Heart left ventricle (tissue), 16 donors: Measurements from ENCODE around the gene ARFIP1. TPM values are rescaled to one million over a fixed set of nuclear protein-coding genes. Genes with fewer than 3 reads are reported as not detected.

Source experiments
- ATAC-seq, 4 donors: fragments of 200-7000 bp; cut with Tn5 transposase; one replicate each; pipeline ENCODE4 v1.9.1; 2020 to 2022; ENCODE audit warnings: moderate library complexity in 4 of 4, mild to moderate bottlenecking in 3 of 4, moderate number of reproducible peaks in 1 of 4
- DNase-seq, 5 donors: peaks; one replicate each; pipeline ENCODE4 v3.0.0-alpha.2; 2020
- H3K27ac ChIP-seq, 12 donors: fragments of 200-600 bp; sonication (generic) in 4 of 12; one replicate each; pipeline versions ENCODE4 v1.5.0 to v1.8.0; 2016 to 2022; ENCODE audit warnings: mild to moderate bottlenecking in 2 of 12
- H3K27me3 ChIP-seq, 9 donors: fragments of 200-600 bp; sonication (generic) in 2 of 9; one replicate each; pipeline versions ENCODE4 v1.5.1 to v1.8.0; 2016 to 2022; ENCODE audit warnings: mild to moderate bottlenecking in 3 of 9
- H3K36me3 ChIP-seq, 9 donors: fragments of 200-600 bp; sonication (generic) in 2 of 9; one replicate each; pipeline versions ENCODE4 v1.5.0 to v1.8.0; 2018 to 2022; ENCODE audit warnings: mild to moderate bottlenecking in 2 of 9
- H3K4me1 ChIP-seq, 12 donors: fragments of 200-600 bp; sonication (generic) in 4 of 12; one replicate each; pipeline versions ENCODE4 v1.5.0 to v1.8.0; 2016 to 2022; ENCODE audit warnings: mild to moderate bottlenecking in 3 of 12
- H3K4me3 ChIP-seq, 12 donors: fragments of 200-600 bp; sonication (generic) in 4 of 12; one replicate each; pipeline versions ENCODE4 v1.5.0 to v1.8.0; 2017 to 2022; ENCODE audit warnings: mild to moderate bottlenecking in 9 of 12, moderate library complexity in 4 of 12
- H3K9me3 ChIP-seq, 12 donors: fragments of 200-600 bp; sonication (generic) in 4 of 12; one replicate each; pipeline versions ENCODE4 v1.5.0 to v1.8.0; 2016 to 2022; ENCODE audit warnings: mild to moderate bottlenecking in 1 of 12
- POLR2A ChIP-seq, 2 donors: fragments of 450-650 bp; IDR thresholded peaks; one replicate each; pipeline ENCODE4 v1.6.1; 2017; ENCODE audit warnings: antibody characterized with exemption in 2 of 2, mild to moderate bottlenecking in 2 of 2, moderate library complexity in 2 of 2
- WGBS, 4 donors: extraction: QIAGEN DNeasy Blood & Tissue Kit in 2 of 4; methylation state at CpG; one replicate each; pipeline versions ENCODE4 v1.1.5 to v1.1.7; 2013 to 2018; 5-methylcytosine and 5-hydroxymethylcytosine counted together
- intact Hi-C, 10 donors: fragments of 100-400 bp; cut with DNase I; formaldehyde crosslinking; loops; one replicate each; pipeline versions ENCODE4 v1.11.1 to v1.14.2; 2022
- polyA plus RNA-seq, 2 donors: library from polyadenylated mRNA; stranded (reverse); fragments of 200-250 nt; gene quantifications; one replicate each; pipeline ENCODE4 v1.2.3, GENCODE V29; 2013
- total RNA-seq, 9 donors: library from RNA; depleted of rRNA in 2 of 9; stranded (reverse); fragments of >200 nt in 2 of 9; fragmentation: NEBNext Ultra II Directional in 3 of 9; extraction: Animal tissue kit (Norgen Biotek cat#: 25700) in 3 of 9; gene quantifications; one replicate each; pipeline versions ENCODE4 v1.1.0 to v1.2.4, GENCODE V29; 2016 to 2023
- TF ChIP-seq, protein P1 (sequence below), 12 donors: fragments of 200-600 bp; sonication (generic) in 4 of 12; IDR thresholded peaks; one replicate each; pipeline versions ENCODE4 v1.5.0 to v1.8.0; 2018 to 2022; ENCODE audit warnings: antibody characterized with exemption in 12 of 12, mild to moderate bottlenecking in 5 of 12
- donor health status: ischemic (EF 13 %, LVEDD 7.1; RV severe dilation, severe dysfunction).
- donor health status: healthy with polysubstance abuse.
- donor health status: DM: no; HTN: yes; CAD: no.
- donor health status: DM: no; HTN: no; CAD: no.
- donor health status: ischemic (EF 25% LVEDD 6.9; RV normal size, moderate dysfunction).
- donor health status: ischemic (EF 25% LVEDD 5.7; RV mildly dilated, moderate dysfunction).
- donor health status: healthy.
- donor health status: DM: yes; HTN: yes; CAD: no.
- donor health status: ischemic (EF 35%, LVEDD 5.7; RV mildly dilated, moderate dysfunction).
- donor health status: nonischemic (EF 11% LVEDD 7.7; RV severe dilation, severe dysfunction).
- donor health status: DM: yes; HTN: yes; CAD: no.
- donor health status: PGD.
- donor health status: ischemic (EF 29% LVEDD 5.4; RV normal size, mild dysfunction).
- donor health status: nonischemic (EF 23%, LVEDD 6.1; RV moderate dilation, normal function).

The ARFIP1 gene
- total and polyA plus RNA-seq, 11 donors: 9.0 to 30.6 (median 11.8) TPM

DNA sequence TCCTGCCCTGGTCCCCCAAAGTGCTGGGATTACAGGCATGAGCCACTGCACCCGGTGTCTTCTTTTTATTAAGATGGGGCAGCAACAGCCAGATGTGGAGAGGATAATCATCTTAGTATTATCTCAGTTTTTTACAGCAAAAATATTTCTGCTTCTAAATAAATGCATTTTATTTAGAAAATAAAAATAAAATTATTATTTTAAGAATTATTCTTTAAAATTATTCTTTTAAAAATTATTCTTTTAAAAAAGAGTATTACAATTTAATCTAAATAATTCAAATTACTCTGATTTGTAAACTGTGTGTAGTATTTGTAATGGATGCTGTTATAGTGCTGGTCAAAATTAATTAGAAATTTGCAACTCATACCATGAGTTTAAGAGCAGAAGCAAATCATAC lies 67.6 kb downstream of the ARFIP1 start:
- intact Hi-C loops: loop anchor here (2.0 to 5.0 kb wide), 3 partner anchors 237 to 281 kb away; no protein-coding TSS in a partner anchor
- DNase-seq (no peak), ATAC-seq (no peak)
- 95 to 100% (median 98%) methylated on average over 1 of the region's 1 CpG for WGBS, 4 donors
- peaks cover 0 to 18% (median 12%) of the 10 kb centered on the region in 12 donors for H3K4me1 ChIP-seq
- TF ChIP-seq POLR2A (IDR thresholded peaks at IDR 0.05): no peak
- TF ChIP-seq, protein P1, sequence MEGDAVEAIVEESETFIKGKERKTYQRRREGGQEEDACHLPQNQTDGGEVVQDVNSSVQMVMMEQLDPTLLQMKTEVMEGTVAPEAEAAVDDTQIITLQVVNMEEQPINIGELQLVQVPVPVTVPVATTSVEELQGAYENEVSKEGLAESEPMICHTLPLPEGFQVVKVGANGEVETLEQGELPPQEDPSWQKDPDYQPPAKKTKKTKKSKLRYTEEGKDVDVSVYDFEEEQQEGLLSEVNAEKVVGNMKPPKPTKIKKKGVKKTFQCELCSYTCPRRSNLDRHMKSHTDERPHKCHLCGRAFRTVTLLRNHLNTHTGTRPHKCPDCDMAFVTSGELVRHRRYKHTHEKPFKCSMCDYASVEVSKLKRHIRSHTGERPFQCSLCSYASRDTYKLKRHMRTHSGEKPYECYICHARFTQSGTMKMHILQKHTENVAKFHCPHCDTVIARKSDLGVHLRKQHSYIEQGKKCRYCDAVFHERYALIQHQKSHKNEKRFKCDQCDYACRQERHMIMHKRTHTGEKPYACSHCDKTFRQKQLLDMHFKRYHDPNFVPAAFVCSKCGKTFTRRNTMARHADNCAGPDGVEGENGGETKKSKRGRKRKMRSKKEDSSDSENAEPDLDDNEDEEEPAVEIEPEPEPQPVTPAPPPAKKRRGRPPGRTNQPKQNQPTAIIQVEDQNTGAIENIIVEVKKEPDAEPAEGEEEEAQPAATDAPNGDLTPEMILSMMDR (IDR thresholded peaks at IDR 0.05): no peak
- H3K36me3 ChIP-seq: no peaks in the 10 kb centered on the region
- H3K27me3 ChIP-seq: no peaks in the 10 kb centered on the region
- H3K27ac ChIP-seq: no peak overlapping the region
- H3K9me3 ChIP-seq: peaks cover 0 to 7% (median under 1%) of the 10 kb centered on the region in 12 donors
- no peak overlapping the region for H3K4me3 ChIP-seq

DNA sequence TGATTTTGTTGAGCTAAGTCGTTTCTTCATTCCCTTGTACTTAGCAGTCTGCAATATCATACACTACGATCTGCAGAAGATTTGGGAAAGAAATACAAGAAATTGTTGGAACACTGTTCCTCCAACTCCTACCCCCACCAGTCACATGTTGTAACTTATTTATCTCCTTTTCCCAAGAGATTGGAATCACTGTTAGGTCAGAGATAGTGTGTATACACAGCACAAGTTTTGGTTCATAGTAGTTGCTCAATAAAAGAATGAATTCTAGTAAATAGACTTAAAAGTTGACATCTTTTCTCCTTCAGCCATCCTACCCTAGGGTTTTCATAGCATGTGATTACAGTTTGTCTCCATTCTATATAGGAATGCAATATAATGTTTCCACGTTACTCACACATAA lies 68.8 kb downstream of the ARFIP1 start:
- no peak overlapping the region for H3K27ac ChIP-seq
- TF ChIP-seq POLR2A (IDR thresholded peaks at IDR 0.05): no peak
- TF ChIP-seq, protein P1 (IDR thresholded peaks at IDR 0.05): no peak
- no peak overlapping the region for H3K4me3 ChIP-seq
- H3K27me3 ChIP-seq: no peaks in the 10 kb centered on the region
- peaks cover 0 to 18% (median 12%) of the 10 kb centered on the region in 12 donors for H3K4me1 ChIP-seq
- 93 to 97% (median 95%) methylated on average over 3 of the region's 3 CpGs for WGBS, 4 donors
- no peaks in the 10 kb centered on the region for H3K36me3 ChIP-seq
- peaks cover 0 to 18% (median 12%) of the 10 kb centered on the region in 12 donors for H3K9me3 ChIP-seq
- DNase-seq: no peak
- ATAC-seq: no peak
- intact Hi-C loops: loop anchor here in 6 of 10 donors (2.0 to 5.0 kb wide), 2 partner anchors 236 to 279 kb away; no protein-coding TSS in a partner anchor

DNA sequence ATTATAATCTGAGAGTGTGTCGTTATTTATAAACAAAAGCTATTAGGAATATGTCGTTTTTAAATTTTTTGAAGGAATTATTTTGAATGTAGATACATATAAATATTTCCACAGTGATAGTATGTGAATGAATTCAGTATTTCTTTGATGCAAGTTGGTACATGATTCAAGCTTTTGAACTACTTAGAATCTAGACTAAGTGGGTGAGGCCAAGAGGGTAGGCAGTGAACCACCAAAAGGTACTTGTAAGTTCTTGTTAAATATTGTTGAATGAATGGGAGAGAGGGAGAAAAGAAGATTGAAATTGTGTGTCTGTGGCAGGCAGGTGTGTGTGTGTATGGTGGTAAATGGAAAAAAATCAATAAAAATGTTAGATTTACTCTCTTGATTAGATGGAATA lies 69.6 kb downstream of the ARFIP1 start:
- peaks cover 0 to 18% (median 12%) of the 10 kb centered on the region in 12 donors for H3K4me1 ChIP-seq
- no peak overlapping the region for H3K4me3 ChIP-seq
- TF ChIP-seq, protein P1 (IDR thresholded peaks at IDR 0.05): no peak
- TF ChIP-seq POLR2A (IDR thresholded peaks at IDR 0.05): no peak
- H3K27ac ChIP-seq: no peak overlapping the region
- H3K36me3 ChIP-seq: peaks cover 0 to 5% (median 0%) of the 10 kb centered on the region in 9 donors
- peaks cover 0 to 27% (median 18%) of the 10 kb centered on the region in 12 donors for H3K9me3 ChIP-seq
- WGBS, 4 donors: 92 to 96% (median 95%) methylated on average over 2 of the region's 2 CpGs
- intact Hi-C loops: loop anchor here in 6 of 10 donors (2.0 to 5.0 kb wide), 2 partner anchors 235 to 278 kb away; no protein-coding TSS in a partner anchor
- DNase-seq (no peak), ATAC-seq (no peak)
- no peaks in the 10 kb centered on the region for H3K27me3 ChIP-seq

DNA sequence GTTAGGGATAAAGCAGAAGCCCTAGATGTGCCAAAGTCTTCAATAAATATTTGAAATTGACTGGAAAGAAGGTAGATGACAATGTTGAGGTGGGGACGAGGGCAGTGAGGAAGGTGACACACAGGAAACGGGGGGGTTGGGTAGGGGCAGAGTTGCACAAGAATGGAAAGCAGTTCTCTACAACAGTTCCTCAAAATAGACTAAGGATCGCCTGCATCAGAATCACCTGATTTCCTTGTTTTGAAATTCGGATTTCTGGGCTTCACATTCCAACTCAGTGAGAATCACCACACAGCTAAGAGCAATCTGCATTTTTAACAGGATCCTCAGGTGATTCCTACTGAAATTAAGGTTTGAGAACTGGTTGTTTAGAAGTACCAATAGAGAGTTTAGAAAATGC lies 70.6 kb downstream of the ARFIP1 start:
- Histone ChIP-seq H3K4me1 (peaks cover 0 to 18% (median 12%) of the 10 kb centered on the region in 12 donors), H3K9me3 (peaks cover 0 to 30% (median 20%) of the 10 kb centered on the region in 12 donors), H3K27ac (peak overlapping the region in 6 of 12 donors; percentile 32 to 51 (median 42)), H3K4me3 (peak overlapping the region in 2 of 12 donors; percentile 0 to 10), H3K27me3 (no peaks in the 10 kb centered on the region), H3K36me3 (peaks cover 0 to 6% (median 0%) of the 10 kb centered on the region in 9 donors)
- DNase-seq (peak in 3 of 5 donors; percentile 37 to 43 (median 42)), ATAC-seq (peak; percentile 64 to 92 (median 83))
- intact Hi-C loops: no loop called here
- WGBS, 4 donors: 9 to 18% (median 13%) methylated on average over 4 of the region's 4 CpGs
- TF ChIP-seq, protein P1 (IDR thresholded peaks at IDR 0.05): no peak
- no peak for TF ChIP-seq POLR2A (IDR thresholded peaks at IDR 0.05)
